ENCODE data around the gene MS4A14.

The MS4A14 gene

DNA sequence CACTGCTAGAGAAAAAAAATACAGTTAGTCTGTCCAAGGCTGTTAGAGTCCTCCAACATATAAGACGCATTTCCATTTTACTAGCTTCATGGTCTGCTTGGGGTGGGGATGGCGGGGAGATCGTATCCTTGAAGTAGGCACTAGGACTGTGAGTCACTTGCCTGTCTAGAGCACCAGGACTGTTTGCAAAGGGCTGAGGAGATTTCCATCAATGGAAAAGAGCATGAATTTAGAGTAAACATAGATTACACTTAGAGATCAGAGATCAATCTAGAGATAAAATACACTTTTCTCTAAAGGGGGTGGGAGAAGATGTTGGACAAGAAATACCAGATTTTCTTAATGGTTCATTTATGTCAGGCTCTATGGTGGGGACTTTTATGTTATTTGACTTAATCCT is 19.7 kb upstream of the MS4A14 start:
- H3K27me3 ChIP-seq (replicated peaks) = no peaks in the 10 kb centered on the region
- H3K4me3 ChIP-seq (ENCODE audit: low read depth, low read length) = no peak overlapping the region
- TF ChIP-seq, protein P1, sequence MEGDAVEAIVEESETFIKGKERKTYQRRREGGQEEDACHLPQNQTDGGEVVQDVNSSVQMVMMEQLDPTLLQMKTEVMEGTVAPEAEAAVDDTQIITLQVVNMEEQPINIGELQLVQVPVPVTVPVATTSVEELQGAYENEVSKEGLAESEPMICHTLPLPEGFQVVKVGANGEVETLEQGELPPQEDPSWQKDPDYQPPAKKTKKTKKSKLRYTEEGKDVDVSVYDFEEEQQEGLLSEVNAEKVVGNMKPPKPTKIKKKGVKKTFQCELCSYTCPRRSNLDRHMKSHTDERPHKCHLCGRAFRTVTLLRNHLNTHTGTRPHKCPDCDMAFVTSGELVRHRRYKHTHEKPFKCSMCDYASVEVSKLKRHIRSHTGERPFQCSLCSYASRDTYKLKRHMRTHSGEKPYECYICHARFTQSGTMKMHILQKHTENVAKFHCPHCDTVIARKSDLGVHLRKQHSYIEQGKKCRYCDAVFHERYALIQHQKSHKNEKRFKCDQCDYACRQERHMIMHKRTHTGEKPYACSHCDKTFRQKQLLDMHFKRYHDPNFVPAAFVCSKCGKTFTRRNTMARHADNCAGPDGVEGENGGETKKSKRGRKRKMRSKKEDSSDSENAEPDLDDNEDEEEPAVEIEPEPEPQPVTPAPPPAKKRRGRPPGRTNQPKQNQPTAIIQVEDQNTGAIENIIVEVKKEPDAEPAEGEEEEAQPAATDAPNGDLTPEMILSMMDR (IDR thresholded peaks at IDR 0.05; ENCODE audit: low read depth, low read length, missing control alignments) = no peak
- DNase-seq = no peak
- H3K36me3 ChIP-seq (replicated peaks) = no peaks in the 10 kb centered on the region
- in situ Hi-C loops (cut with HindIII; ENCODE audit: low pct_ligation_motif_present, low sequenced_read_pairs) = no loop called here
- no peak overlapping the region for H3K27ac ChIP-seq

DNA sequence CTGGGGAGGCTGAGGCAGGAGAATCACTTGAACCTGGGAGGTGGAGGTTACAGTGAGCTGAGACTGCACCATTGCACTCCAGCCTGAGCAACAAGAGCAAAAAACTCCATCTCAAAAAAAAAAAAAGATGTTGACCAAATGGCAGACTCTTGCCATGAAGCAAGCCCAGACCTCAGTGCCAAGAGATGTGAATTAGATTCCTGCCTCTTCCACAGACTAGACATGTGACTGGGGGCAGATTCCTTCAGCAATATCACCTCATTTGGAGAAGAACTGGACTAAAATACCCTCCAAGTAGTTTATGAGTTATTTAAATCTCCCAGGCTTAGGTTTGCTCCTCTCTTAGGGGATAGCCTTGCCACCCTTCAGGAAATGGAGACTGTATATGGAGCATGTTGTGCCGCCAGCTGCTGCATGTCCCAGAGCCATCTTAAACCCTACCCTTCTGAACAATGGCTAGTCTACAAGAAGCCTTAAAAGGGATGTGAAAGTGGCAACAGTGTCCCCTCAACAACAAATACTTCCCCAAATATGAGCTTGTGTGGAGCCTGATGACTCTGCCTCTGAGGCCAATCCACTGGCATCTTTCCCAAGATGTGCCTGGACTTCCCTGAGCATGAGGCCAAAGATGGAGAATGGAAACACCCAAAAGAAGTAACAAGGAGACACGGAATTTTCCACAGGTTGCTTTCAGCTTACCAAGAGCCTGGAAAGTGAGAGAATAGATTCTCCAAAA is 18.7 kb upstream of the MS4A14 start:
- DNase-seq = no peak
- H3K4me3 ChIP-seq (ENCODE audit: low read depth, low read length) = no peak overlapping the region
- no peak overlapping the region for H3K27ac ChIP-seq
- in situ Hi-C loops (cut with HindIII; ENCODE audit: low pct_ligation_motif_present, low sequenced_read_pairs) = no loop called here
- no peaks in the 10 kb centered on the region for H3K27me3 ChIP-seq (replicated peaks)
- TF ChIP-seq, protein P1 (IDR thresholded peaks at IDR 0.05; ENCODE audit: low read depth, low read length, missing control alignments) = no peak
- H3K36me3 ChIP-seq (replicated peaks) = no peaks in the 10 kb centered on the region

DNA sequence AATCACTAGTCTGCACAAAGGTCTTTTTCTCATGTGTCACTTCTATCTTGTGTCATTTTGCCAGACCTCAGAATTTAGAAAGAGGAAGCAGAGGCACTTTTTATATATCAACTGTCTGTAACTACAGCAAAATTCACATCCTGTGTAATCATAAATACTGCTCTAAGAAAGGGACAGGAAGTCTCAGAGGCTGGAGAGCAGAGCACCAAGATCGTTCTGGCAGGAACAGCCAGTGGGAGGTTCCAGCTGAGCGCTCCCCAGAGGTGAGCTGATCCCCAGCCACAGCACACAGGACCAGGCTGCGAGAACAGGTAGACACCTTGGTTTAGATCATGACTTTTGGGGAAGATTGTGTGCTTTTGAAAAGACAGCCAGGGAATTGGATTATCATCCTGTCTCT is 17.9 kb upstream of the MS4A14 start, which contains the start of gene MS4A7:
MS4A7 (plus strand) TSS at position 179 of the 400 bp plus-strand sequence. CDS start 4,610 bp downstream, outside the sequence.
- Histone ChIP-seq H3K27ac (no peak within 1 kb of the TSS), H3K36me3 (replicated peaks) (no peaks in the 10 kb centered on the region), H3K27me3 (replicated peaks) (no peaks in the 10 kb centered on the region), H3K4me3 (ENCODE audit: low read depth, low read length) (no peak within 1 kb of the TSS)
- no peak for DNase-seq
- in situ Hi-C loops (cut with HindIII; ENCODE audit: low pct_ligation_motif_present, low sequenced_read_pairs) = no loop called here
- TF ChIP-seq, protein P1 (IDR thresholded peaks at IDR 0.05; ENCODE audit: low read depth, low read length, missing control alignments) = no peak

DNA sequence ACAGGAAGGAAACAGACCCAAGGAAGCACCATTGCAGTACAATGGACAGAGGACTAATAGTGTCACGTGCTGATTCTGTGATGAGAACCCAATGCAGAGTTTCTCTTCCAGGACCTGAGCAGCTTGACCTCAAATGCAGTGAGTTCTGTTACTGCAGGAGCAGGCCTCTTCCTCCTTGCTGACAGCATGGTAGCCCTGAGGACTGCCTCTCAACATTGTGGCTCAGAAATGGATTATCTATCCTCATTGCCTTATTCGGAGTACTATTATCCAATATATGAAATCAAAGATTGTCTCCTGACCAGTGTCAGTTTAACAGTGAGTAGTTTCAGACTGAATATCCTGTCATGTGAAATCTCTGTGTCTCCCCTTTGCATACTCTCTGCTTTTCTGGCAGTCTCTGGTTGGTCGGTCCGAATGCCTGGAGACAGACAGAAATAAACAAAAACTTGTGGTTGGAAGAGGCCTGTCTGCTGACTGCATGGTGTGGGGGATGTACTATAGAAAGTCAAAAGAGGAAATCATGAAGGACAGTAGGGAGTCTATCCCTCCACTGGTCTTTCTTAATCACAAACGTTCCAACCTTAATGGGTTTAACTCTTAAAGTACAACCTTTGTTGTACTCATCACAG is 6.9 kb upstream of the MS4A14 start:
- no peaks in the 10 kb centered on the region for H3K36me3 ChIP-seq (replicated peaks)
- no peaks in the 10 kb centered on the region for H3K27me3 ChIP-seq (replicated peaks)
- H3K4me3 ChIP-seq (ENCODE audit: low read depth, low read length) = no peak overlapping the region
- H3K27ac ChIP-seq = no peak overlapping the region
- in situ Hi-C loops (cut with HindIII; ENCODE audit: low pct_ligation_motif_present, low sequenced_read_pairs) = no loop called here
- DNase-seq = no peak
- TF ChIP-seq, protein P1 (IDR thresholded peaks at IDR 0.05; ENCODE audit: low read depth, low read length, missing control alignments) = no peak

DNA sequence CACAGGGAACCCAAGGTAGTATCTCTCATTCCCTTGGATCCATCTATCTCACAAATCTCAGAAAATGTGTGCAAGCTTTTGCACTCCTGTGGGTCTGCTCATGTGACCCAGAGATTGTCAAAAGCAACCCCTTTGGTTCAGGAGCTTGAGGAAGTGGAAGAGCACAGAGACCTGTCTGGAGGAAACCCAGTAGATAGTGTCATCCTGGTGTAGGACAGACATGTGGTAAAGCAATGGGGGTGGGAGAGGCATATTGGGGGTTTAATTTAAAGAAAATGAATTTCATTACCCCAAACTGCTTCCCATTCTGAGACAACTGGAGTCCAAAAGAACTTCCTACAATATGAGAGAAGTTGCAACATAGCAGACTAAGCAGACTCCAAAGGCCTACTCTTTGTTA is 5.8 kb upstream of the MS4A14 start:
- Histone ChIP-seq H3K4me3 (ENCODE audit: low read depth, low read length) (no peak overlapping the region), H3K27me3 (replicated peaks) (no peaks in the 10 kb centered on the region), H3K27ac (no peak overlapping the region), H3K36me3 (replicated peaks) (no peaks in the 10 kb centered on the region)
- TF ChIP-seq, protein P1 (IDR thresholded peaks at IDR 0.05; ENCODE audit: low read depth, low read length, missing control alignments) = no peak
- in situ Hi-C loops (cut with HindIII; ENCODE audit: low pct_ligation_motif_present, low sequenced_read_pairs) = no loop called here
- no peak for DNase-seq
